NB4 (cell line): Measurements from ENCODE around the gene OTUD7B.
"Not testable (repeated sequence)": the region's sequence is repeated elsewhere in the genome, so short reads cannot be mapped to it uniquely, and the experiment has no call there.

Experiments used
- DNase-seq: peaks from one replicate; pipeline ENCODE4 v3.0.0; 2010; ENCODE audit warnings: low read depth
- H3K4me3 ChIP-seq: one replicate; pipeline ENCODE4 v1.5.1; 2011; ENCODE audit warnings: mild to moderate bottlenecking, low read depth, low read length, moderate library complexity
- CTCF ChIP-seq: IDR thresholded peaks from one replicate; pipeline ENCODE4 v1.5.1; 2012; ENCODE audit warnings: low read depth, low read length
- MYC ChIP-seq: IDR thresholded peaks from 2 replicates; pipeline ENCODE4 v1.6.1; 2011; ENCODE audit warnings: low read depth, low read length
- POLR2A ChIP-seq: IDR thresholded peaks from 2 replicates; pipeline ENCODE4 v1.6.1; 2011; ENCODE audit warnings: mild to moderate bottlenecking; ENCODE audit not compliant: insufficient read length; ENCODE audit errors: extremely low read depth
- TF ChIP-seq, protein P1 (sequence below): IDR thresholded peaks from 2 replicates; pipeline ENCODE4 v1.6.1; 2011; ENCODE audit warnings: low read depth, low read length

Gene OTUD7B

GRCh38 chr1:149962039-149962647 is 48.4 kb downstream of the OTUD7B start:
- DNase-seq = peak; percentile 78
- H3K4me3 ChIP-seq = no peak overlapping the region
- TF ChIP-seq MYC = no peak
- TF ChIP-seq CTCF = peak; percentile 30

- not testable (repeated sequence) for H3K4me3 ChIP-seq, DNase-seq
Observed at GRCh38 chr1:149957548-149957947, 53.0 kb downstream of the OTUD7B start.

DNA sequence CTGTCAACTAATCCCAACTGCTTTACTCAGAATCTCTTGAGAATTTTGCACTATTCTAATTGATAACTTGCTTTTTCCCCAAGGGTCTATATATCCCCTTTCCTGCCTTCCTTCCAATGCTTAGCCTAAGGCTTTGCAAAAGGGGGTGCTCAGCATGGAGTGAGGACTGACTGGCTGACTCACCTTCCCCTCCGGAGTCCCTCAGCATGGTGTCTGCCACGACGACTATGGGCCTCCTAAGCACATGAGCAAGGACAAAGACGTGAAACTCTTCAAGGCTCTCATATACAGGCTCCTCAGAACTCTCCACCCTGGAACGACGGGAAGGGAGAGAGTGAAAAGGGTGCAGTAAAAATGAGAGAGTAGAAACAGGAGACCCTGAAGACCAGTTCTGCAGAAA is 60.6 kb downstream of the OTUD7B start:
- no peak overlapping the region for H3K4me3 ChIP-seq
- no peak for DNase-seq
- TF ChIP-seq CTCF (no peak), POLR2A (no peak), MYC (no peak)
- TF ChIP-seq, protein P1, sequence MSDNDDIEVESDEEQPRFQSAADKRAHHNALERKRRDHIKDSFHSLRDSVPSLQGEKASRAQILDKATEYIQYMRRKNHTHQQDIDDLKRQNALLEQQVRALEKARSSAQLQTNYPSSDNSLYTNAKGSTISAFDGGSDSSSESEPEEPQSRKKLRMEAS = no peak

DNA sequence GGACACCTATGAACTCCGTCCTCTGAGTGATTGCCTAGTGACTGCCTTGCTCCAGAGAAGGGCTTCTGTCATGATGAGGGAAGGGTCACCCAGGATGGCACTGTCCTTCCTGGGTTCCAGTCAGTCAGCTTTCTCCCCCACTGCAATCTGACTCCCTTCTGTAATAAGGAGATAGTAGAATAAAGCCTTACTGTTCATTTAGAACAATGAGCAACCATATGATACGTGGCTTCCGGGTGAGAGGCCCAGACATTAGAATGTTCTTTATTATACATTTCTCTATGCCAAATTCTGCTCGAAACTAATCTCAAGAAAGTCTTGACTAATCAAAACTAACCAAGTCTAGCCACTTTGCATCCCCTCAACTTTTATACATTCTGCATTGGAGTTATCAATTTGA is 65.3 kb downstream of the OTUD7B start:
- DNase-seq = no peak
- TF ChIP-seq POLR2A (no peak), MYC (no peak), CTCF (no peak)
- TF ChIP-seq, protein P1 = no peak
- no peak overlapping the region for H3K4me3 ChIP-seq

DNA sequence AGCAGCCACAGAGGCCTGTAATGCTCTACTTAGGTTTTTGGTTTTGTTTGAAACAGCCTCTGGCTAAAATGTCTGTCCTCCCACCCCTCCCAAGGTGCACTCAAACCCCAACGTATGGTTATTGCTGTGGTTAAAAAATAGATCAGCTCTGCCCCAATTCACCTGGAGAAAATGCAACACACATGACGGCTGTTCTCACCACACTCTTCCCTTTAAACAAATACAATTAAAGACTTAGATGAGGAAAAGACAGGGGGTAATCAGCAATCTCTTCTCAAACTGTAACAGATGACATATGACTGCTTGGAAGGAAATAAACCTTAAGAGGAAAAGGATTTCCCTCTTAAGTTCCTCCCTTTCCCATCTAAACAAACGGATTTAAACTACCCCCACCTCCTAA is 67.6 kb downstream of the OTUD7B start:
- DNase-seq = no peak
- TF ChIP-seq, protein P1 = no peak
- no peak overlapping the region for H3K4me3 ChIP-seq

GRCh38 chr1:149942207-149942606 is 68.3 kb downstream of the OTUD7B start:
- no peak overlapping the region for H3K4me3 ChIP-seq
- DNase-seq = no peak
- TF ChIP-seq MYC (no peak), CTCF (peak; percentile 14), POLR2A (no peak)
- TF ChIP-seq, protein P1 = no peak

- no peak for DNase-seq
- no peak for TF ChIP-seq CTCF
- no peak for TF ChIP-seq MYC
- no peak for TF ChIP-seq POLR2A
- TF ChIP-seq, protein P1 = no peak
- no peak overlapping the region for H3K4me3 ChIP-seq
Observed at GRCh38 chr1:149940427-149940826, 70.1 kb downstream of the OTUD7B start.

GRCh38 chr1:149938668-149939003 is 71.9 kb downstream of the OTUD7B start:
- not testable (repeated sequence) for DNase-seq, H3K4me3 ChIP-seq
